Activated T-cell treated with anti-CD3 and anti-CD28 coated beads for 1 hour (primary cell): ENCODE data around the gene FAAP20.
"Not testable (repeated sequence)": the region's sequence is repeated elsewhere in the genome, so short reads cannot be mapped to it uniquely, and the experiment has no call there.

ENCODE experiments used
- DNase-seq: peaks from one replicate; pipeline ENCODE4 v3.0.0-alpha.2; 2020; ENCODE audit warnings: low read depth

FAAP20 gene

GRCh38 chr1:2156866-2157265 is 37.7 kb downstream of the FAAP20 start:
- no peak for DNase-seq

- no peak for DNase-seq
Measured at GRCh38 chr1:2155788-2156187, 38.8 kb downstream of the FAAP20 start.

GRCh38 chr1:2155147-2155598 is 39.4 kb downstream of the FAAP20 start:
- no peak for DNase-seq

GRCh38 chr1:2154022-2154421 is 40.5 kb downstream of the FAAP20 start:
- no peak for DNase-seq

GRCh38 chr1:2152954-2153353 is 41.6 kb downstream of the FAAP20 start:
- DNase-seq, result no peak

GRCh38 chr1:2151911-2152310 is 42.7 kb downstream of the FAAP20 start:
- DNase-seq, result no peak

GRCh38 chr1:2151252-2151651 is 43.3 kb downstream of the FAAP20 start:
- DNase-seq, result no peak

- DNase-seq, result no peak
Measured at GRCh38 chr1:2150801-2151200, 43.8 kb downstream of the FAAP20 start.

GRCh38 chr1:2148691-2149090 is 45.9 kb downstream of the FAAP20 start:
- no peak for DNase-seq

- DNase-seq, result not testable (repeated sequence)
Measured at GRCh38 chr1:2147869-2148268, 46.7 kb downstream of the FAAP20 start.

GRCh38 chr1:2146836-2147517 is 47.6 kb downstream of the FAAP20 start:
- no peak for DNase-seq

GRCh38 chr1:2145946-2146835 is 48.4 kb downstream of the FAAP20 start:
- DNase-seq, result no peak

- no peak for DNase-seq
Measured at GRCh38 chr1:2144501-2145090, 50.0 kb downstream of the FAAP20 start.

- no peak for DNase-seq
Measured at GRCh38 chr1:2143814-2144500, 50.6 kb downstream of the FAAP20 start.

GRCh38 chr1:2141025-2141424 is 53.5 kb downstream of the FAAP20 start:
- DNase-seq, result no peak
